Gastrocnemius medialis (tissue), 4 donors: ENCODE measurements around the gene TTYH3.

ENCODE experiments used
- CTCF ChIP-seq, 5 experiments: fragments of 450-650 bp in 3 of 5; fragments of 200-600 bp in 2 of 5; sonication (generic) in 2 of 5; IDR thresholded peaks in 4 of 5; conservative IDR thresholded peaks in 1 of 5; 1 replicate in 4 of 5; 2 replicates in 1 of 5; pipeline ENCODE4 v1.5.1; 2016 to 2019; ENCODE audit warnings: antibody characterized with exemption in 5 of 5, mild to moderate bottlenecking in 3 of 5, moderate library complexity in 3 of 5
- POLR2A ChIP-seq, 2 donors: fragments of 450-650 bp; IDR thresholded peaks; one replicate each; pipeline ENCODE4 v1.6.1; 2017; ENCODE audit warnings: antibody characterized with exemption in 2 of 2, mild to moderate bottlenecking in 2 of 2, moderate library complexity in 2 of 2

- TF ChIP-seq CTCF (IDR thresholded peaks at IDR 0.05 in 4 of 5, conservative IDR thresholded peaks at IDR 0.05 in 1 of 5), result no peak
- TF ChIP-seq POLR2A (IDR thresholded peaks at IDR 0.05), result no peak
Measured at GRCh38 chr7:2602406-2603043, 29.3 kb upstream of the TTYH3 start.
